K562 (cell line): ENCODE data around the gene RCOR1. TPM values are rescaled to one million over a fixed set of nuclear protein-coding genes. Genes with fewer than 3 reads are reported as not detected.
A peak's percentile ranks its signal among the peaks of the same experiment; 100 is the strongest.

ENCODE experiments used
- ATAC-seq: fragments of 200-7000 bp; cut with Tn5 transposase; 3 replicates; pipeline ENCODE4 v1.9.1; 2020; ENCODE audit warnings: moderate library complexity
- BruUV-seq: library from RNA; stranded (reverse); fragments of 400-500 nt; replicated peaks from 2 replicates; lab custom pipeline; 2021; lab: Mats Ljungman, UMichigan
- CTCF ChIA-PET: fragments of 300-600 bp; formaldehyde crosslinking; extraction: SDS; loops from one replicate; lab custom pipeline; 2021; ENCODE audit warnings: low intra/inter-chr PET ratio; lab: Yijun Ruan, JAX
- POLR2A ChIA-PET: fragments of 300-600, 350-650 bp; sonication (Branson Sonifier 250); formaldehyde crosslinking; extraction: SDS; loops from one replicate; lab custom pipeline; 2021; ENCODE audit warnings: antibody characterized with exemption, inconsistent platforms; lab: Yijun Ruan, JAX
- DNase-seq, 4 experiments: peaks; one replicate each; pipeline versions ENCODE4 v3.0.0 to v3.0.0-alpha.2; 2011 to 2018; ENCODE audit warnings: low spot score in 3 of 4, mixed read lengths in 3 of 4; ENCODE audit errors: extremely low read depth in 1 of 4
- FAIRE-seq: peaks from 2 replicates; lab custom pipeline; 2011; peaks lifted over from hg19 to GRCh38; lab: Jason Lieb, UNC
- H2AFZ ChIP-seq: 2 replicates; pipeline ENCODE4 v1.6.0; 2011; ENCODE audit warnings: low read depth, low read length, control low read depth, inconsistent platforms
- H3K27ac ChIP-seq: fragments of 200-600 bp; 3 replicates; pipeline ENCODE4 v1.8.0; 2011; ENCODE audit warnings: low read depth, mild to moderate bottlenecking, control low read depth, inconsistent platforms, low read length, moderate library complexity, mixed read lengths; ENCODE audit errors: extremely low read depth
- H3K27me3 ChIP-seq, 2 experiments: fragments of 300-600 bp in 1 of 2; 2 replicates in 1 of 2; 3 replicates in 1 of 2; pipeline versions ENCODE4 v1.6.0 to v1.8.0; 2011; ENCODE audit warnings: inconsistent platforms in 2 of 2, low read length in 2 of 2, mild to moderate bottlenecking in 1 of 2, mixed read lengths in 1 of 2, moderate library complexity in 1 of 2; ENCODE audit not compliant: control insufficient read depth in 2 of 2, insufficient read depth in 2 of 2
- H3K36me3 ChIP-seq: fragments of 300-600 bp; 3 replicates; pipeline ENCODE4 v1.8.0; 2011; ENCODE audit warnings: mild to moderate bottlenecking, low read length, inconsistent platforms; ENCODE audit not compliant: control insufficient read depth, insufficient read depth
- H3K4me1 ChIP-seq, 2 experiments: fragments of 200-600 bp in 1 of 2; replicated peaks in 1 of 2; 2 replicates in 1 of 2; 3 replicates in 1 of 2; pipeline versions ENCODE4 v1.5.1 to v1.8.0; 2011; ENCODE audit warnings: inconsistent platforms in 2 of 2, low read length in 2 of 2, mild to moderate bottlenecking in 1 of 2, mixed read lengths in 1 of 2, moderate library complexity in 1 of 2; ENCODE audit not compliant: control insufficient read depth in 2 of 2, insufficient read depth in 2 of 2
- H3K4me2 ChIP-seq: 2 replicates; pipeline ENCODE4 v1.6.1; 2011; ENCODE audit warnings: low read length, control low read depth, inconsistent platforms, mixed read lengths; ENCODE audit not compliant: insufficient read depth
- H3K4me3 ChIP-seq: fragments of 200-600 bp; sonication (generic), shearing (Covaris generic); 2 replicates; pipeline ENCODE4 v1.5.1; 2016; ENCODE audit warnings: control low read depth, inconsistent platforms
- H3K79me2 ChIP-seq: fragments of 200-600 bp; 3 replicates; pipeline ENCODE4 v1.8.0; 2011; ENCODE audit warnings: low read length, inconsistent platforms; ENCODE audit not compliant: control insufficient read depth, insufficient read depth
- H3K9ac ChIP-seq, 2 experiments: 2 replicates each; pipeline versions ENCODE4 v1.6.0 to v1.6.1; 2011; ENCODE audit warnings: low read depth in 2 of 2, low read length in 2 of 2, control low read depth in 1 of 2, inconsistent platforms in 1 of 2, mild to moderate bottlenecking in 1 of 2, mixed read lengths in 1 of 2; ENCODE audit not compliant: insufficient read depth in 1 of 2
- H3K9me1 ChIP-seq: one replicate; pipeline ENCODE4 v1.6.0; 2011; ENCODE audit warnings: inconsistent platforms, mild to moderate bottlenecking, low read length, moderate library complexity; ENCODE audit not compliant: control insufficient read depth, insufficient read depth
- H3K9me3 ChIP-seq: replicated peaks from 2 replicates; pipeline ENCODE4 v1.5.1; 2011; ENCODE audit warnings: low read depth, low read length, inconsistent platforms; ENCODE audit not compliant: control insufficient read depth, insufficient read depth
- H4K20me1 ChIP-seq: replicated peaks from 2 replicates; pipeline ENCODE4 v1.6.1; 2011; ENCODE audit warnings: low read length, inconsistent platforms, mixed read lengths; ENCODE audit not compliant: control insufficient read depth, insufficient read depth
- RBM25 ChIP-seq: fragments of 200-400 bp; formaldehyde crosslinking; IDR thresholded peaks from 2 replicates; pipeline ENCODE4 v1.6.1; 2018; ENCODE audit warnings: low read length, low read depth, moderate library complexity; ENCODE audit not compliant: severe bottlenecking
- TCF7L2 ChIP-seq: fragments of 150-350 bp; IDR thresholded peaks from 2 replicates; pipeline ENCODE4 v1.6.1; 2016; ENCODE audit warnings: low read depth, mild to moderate bottlenecking, low read length, moderate library complexity
- ZBTB33 ChIP-seq: sonication (generic); formaldehyde crosslinking; IDR thresholded peaks from 2 replicates; pipeline ENCODE4 v1.8.1; 2023; ENCODE audit warnings: mild to moderate bottlenecking, missing genetic modification reagents
- ZNF785 ChIP-seq: fragments of 250-450 bp; sonication (Bioruptor Pico); IDR thresholded peaks from 2 replicates; pipeline ENCODE4 v1.4.0; 2020; ENCODE audit warnings: mild to moderate bottlenecking
- WGBS: fragments of 100-300 bp; shearing (Covaris generic); methylation state at CpG from one replicate; pipeline ENCODE4 v1.1.6; 2016; ENCODE audit warnings: low coverage, mixed read lengths; ENCODE audit not compliant: insufficient coverage; ENCODE audit errors: missing lambda C conversion rate; 5-methylcytosine and 5-hydroxymethylcytosine counted together
- in situ Hi-C: fragments of 300-500 bp; cut with MboI; formaldehyde crosslinking; loops from 4 replicates; pipeline ENCODE4 v1.15.0; 2018; ENCODE audit warnings: inconsistent platforms, mixed read lengths
- intact Hi-C: fragments of 100-400 bp; cut with micrococcal nuclease; formaldehyde crosslinking; loops from 2 replicates; pipeline ENCODE4 v1.14.2; 2022
- polyA plus RNA-seq, 8 experiments: library from polyadenylated mRNA; depleted of rRNA in 4 of 8; stranded (reverse) in 5 of 8; unstranded in 3 of 8; fragments of >200 nt; fragmentation: Nextera tagmentation in 2 of 8; fragmentation: Illumina TruSeq in 1 of 8; extraction: Ambion mirVana in 2 of 8; extraction: Trizol in 1 of 8; gene quantifications; 2 replicates each; pipeline versions ENCODE4 v1.2.1 to v1.2.3, GENCODE V29; 2011 to 2014; ENCODE audit warnings: inconsistent platforms in 1 of 8, missing spikeins in 1 of 8
- total RNA-seq, 7 experiments: library from RNA; depleted of rRNA in 6 of 7; stranded (reverse); fragments of >200 nt in 6 of 7; fragmentation: Illumina TruSeq in 2 of 7; extraction: Trizol in 2 of 7; gene quantifications; 2 replicates each; pipeline versions ENCODE4 v1.2.1 to v1.2.3, GENCODE V29; 2011 to 2021; ENCODE audit warnings: low replicate concordance in 1 of 7
- TF ChIP-seq, protein P1 (sequence below): fragments of 250-450 bp; sonication (Bioruptor Pico); IDR thresholded peaks from 2 replicates; pipeline ENCODE4 v1.4.0; 2020; ENCODE audit warnings: mild to moderate bottlenecking

The RCOR1 gene
- total and polyA plus RNA-seq, 9 of the 15 experiments (the other 6 are each of a cell fraction or from before 2014, with no cell fraction given) = 8.5 to 47.9 (median 20.9) TPM

DNA sequence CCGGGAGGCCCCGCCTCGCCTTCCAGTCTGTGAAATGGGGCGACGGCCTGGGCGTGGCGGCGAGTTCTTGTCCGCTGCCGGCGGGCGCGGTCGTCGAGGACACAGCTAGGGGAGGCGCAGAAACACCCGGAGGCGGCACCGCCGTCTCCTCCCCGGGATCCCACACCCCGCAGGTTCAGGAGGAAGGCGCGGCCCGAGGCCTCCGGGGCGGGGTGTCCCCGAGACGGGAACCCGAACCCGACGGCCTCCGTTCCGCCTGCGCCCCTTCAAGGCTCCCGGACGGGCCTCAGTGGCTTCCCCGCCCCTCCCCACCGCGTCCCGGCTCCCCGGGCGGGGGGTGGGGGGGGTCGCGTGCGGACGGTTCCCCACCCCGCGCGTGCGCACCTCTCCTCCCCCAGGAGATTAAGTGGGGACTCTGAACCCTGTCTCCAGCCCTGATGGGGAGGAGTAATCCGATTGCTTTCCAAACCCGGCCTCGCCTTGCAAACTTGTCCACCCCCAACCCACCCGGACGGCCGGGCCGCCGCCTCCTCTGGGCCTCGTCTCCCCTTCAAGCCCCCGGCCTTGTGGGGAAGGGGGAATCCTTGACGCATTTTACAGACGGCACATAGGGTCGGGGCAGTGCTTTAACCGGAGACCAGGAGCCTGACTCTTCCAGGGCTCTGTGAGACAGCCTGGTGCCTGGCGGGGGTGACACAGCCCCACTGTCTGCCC, 47.5 kb upstream of the RCOR1 start:
- Histone ChIP-seq H3K4me2 (no peak overlapping the region), H2AFZ (no peak overlapping the region), H4K20me1 (no peaks in the 10 kb centered on the region), H3K9me3 (no peaks in the 10 kb centered on the region), H3K9me1 (no peaks in the 10 kb centered on the region), H3K9ac (peak overlapping the region in 1 of 2 experiments; percentile 64; a peak in 1 of 4 replicates), H3K4me1 (peaks cover 11 to 45% of the 10 kb centered on the region in 2 experiments), H3K36me3 (no peaks in the 10 kb centered on the region), H3K27me3 (no peaks in the 10 kb centered on the region), H3K27ac (no peak overlapping the region), H3K79me2 (no peaks in the 10 kb centered on the region), H3K4me3 (no peak overlapping the region)
- BruUV-seq = no TSS peak
- 95% methylated on average over 13 of the region's 66 CpGs for WGBS
- intact Hi-C loops (no loop called here), in situ Hi-C loops (no loop called here)
- TF ChIP-seq ZNF785 = no peak
- 0 out of 2 replicates have a peak, but pooled peaks have one; percentile 70 for TF ChIP-seq ZBTB33 (CRISPR knock-in tag)
- TF ChIP-seq, protein P1, sequence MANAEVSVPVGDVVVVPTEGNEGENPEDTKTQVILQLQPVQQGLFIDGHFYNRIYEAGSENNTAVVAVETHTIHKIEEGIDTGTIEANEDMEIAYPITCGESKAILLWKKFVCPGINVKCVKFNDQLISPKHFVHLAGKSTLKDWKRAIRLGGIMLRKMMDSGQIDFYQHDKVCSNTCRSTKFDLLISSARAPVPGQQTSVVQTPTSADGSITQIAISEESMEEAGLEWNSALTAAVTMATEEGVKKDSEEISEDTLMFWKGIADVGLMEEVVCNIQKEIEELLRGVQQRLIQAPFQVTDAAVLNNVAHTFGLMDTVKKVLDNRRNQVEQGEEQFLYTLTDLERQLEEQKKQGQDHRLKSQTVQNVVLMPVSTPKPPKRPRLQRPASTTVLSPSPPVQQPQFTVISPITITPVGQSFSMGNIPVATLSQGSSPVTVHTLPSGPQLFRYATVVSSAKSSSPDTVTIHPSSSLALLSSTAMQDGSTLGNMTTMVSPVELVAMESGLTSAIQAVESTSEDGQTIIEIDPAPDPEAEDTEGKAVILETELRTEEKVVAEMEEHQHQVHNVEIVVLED (CRISPR knock-in tag) = no peak
- no peak for TF ChIP-seq TCF7L2
- peak; percentile 79 for TF ChIP-seq RBM25
- CTCF ChIA-PET = no interaction called here
- no peak for FAIRE-seq
- ATAC-seq = no peak
- DNase-seq = no peak
- POLR2A ChIA-PET = interaction anchor here (0.6 kb wide), 1 partner anchor 14 kb away, joined by 3 read pairs; no protein-coding TSS in a partner anchor
